Measurements from ENCODE around the gene ANKS1B.

DNA sequence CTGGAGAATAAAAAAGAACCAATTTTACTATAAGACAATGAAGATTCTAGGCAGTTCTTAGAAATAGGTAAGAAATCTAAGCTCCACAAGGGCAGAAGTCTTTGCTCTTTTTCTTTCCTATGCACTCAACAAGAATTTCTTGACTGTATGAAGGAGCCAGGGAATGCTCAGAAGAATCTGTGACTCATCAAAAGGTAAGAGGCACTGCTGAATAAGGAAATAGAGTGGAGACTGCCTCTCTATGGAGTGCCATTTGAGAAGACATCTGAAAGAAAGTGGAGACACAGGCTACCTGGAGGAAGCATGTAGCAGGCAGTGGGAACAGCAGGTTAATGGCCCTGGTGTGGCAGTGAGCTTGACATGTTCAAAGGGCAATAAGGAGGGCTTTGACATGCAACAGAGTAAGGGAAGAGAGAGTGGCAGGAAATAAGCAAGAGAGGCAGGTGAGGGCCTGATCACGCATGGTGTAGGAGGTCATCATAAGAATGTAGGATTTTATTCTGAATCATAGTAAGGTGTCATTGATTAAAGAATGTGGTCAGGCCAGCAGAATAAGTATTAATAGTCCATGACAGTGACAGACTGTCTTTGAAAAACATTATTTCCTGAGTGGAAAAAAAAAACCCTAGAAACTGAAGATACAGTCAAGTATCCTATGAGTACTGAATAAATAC lies 783.9 kb downstream of the ANKS1B start:
- TF ChIP-seq, protein P1, sequence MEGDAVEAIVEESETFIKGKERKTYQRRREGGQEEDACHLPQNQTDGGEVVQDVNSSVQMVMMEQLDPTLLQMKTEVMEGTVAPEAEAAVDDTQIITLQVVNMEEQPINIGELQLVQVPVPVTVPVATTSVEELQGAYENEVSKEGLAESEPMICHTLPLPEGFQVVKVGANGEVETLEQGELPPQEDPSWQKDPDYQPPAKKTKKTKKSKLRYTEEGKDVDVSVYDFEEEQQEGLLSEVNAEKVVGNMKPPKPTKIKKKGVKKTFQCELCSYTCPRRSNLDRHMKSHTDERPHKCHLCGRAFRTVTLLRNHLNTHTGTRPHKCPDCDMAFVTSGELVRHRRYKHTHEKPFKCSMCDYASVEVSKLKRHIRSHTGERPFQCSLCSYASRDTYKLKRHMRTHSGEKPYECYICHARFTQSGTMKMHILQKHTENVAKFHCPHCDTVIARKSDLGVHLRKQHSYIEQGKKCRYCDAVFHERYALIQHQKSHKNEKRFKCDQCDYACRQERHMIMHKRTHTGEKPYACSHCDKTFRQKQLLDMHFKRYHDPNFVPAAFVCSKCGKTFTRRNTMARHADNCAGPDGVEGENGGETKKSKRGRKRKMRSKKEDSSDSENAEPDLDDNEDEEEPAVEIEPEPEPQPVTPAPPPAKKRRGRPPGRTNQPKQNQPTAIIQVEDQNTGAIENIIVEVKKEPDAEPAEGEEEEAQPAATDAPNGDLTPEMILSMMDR (IDR thresholded peaks at IDR 0.05) = no peak
- TF ChIP-seq SP1 (CRISPR knock-in tag; conservative IDR thresholded peaks at IDR 0.05) (no peak), FOXJ3 (CRISPR knock-in tag; IDR thresholded peaks at IDR 0.05; ENCODE audit: borderline replicate concordance) (no peak), CREM (CRISPR knock-in tag; IDR thresholded peaks at IDR 0.05) (no peak), ZNF416 (CRISPR knock-in tag; IDR thresholded peaks at IDR 0.05) (no peak), NFE2L1 (CRISPR knock-in tag; IDR thresholded peaks at IDR 0.05) (no peak), JUN (CRISPR knock-in tag; IDR thresholded peaks at IDR 0.05) (no peak), ETV6 (CRISPR knock-in tag; IDR thresholded peaks at IDR 0.05) (no peak), NR2C2 (CRISPR knock-in tag; IDR thresholded peaks at IDR 0.05) (no peak), SMAD4 (CRISPR knock-in tag; IDR thresholded peaks at IDR 0.05) (no peak)
- TF ChIP-seq, protein P2, sequence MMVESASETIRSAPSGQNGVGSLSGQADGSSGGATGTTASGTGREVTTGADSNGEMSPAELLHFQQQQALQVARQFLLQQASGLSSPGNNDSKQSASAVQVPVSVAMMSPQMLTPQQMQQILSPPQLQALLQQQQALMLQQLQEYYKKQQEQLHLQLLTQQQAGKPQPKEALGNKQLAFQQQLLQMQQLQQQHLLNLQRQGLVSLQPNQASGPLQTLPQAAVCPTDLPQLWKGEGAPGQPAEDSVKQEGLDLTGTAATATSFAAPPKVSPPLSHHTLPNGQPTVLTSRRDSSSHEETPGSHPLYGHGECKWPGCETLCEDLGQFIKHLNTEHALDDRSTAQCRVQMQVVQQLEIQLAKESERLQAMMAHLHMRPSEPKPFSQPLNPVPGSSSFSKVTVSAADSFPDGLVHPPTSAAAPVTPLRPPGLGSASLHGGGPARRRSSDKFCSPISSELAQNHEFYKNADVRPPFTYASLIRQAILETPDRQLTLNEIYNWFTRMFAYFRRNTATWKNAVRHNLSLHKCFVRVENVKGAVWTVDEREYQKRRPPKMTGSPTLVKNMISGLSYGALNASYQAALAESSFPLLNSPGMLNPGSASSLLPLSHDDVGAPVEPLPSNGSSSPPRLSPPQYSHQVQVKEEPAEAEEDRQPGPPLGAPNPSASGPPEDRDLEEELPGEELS (CRISPR knock-in tag; IDR thresholded peaks at IDR 0.05) = no peak
- TF ChIP-seq, protein P3, sequence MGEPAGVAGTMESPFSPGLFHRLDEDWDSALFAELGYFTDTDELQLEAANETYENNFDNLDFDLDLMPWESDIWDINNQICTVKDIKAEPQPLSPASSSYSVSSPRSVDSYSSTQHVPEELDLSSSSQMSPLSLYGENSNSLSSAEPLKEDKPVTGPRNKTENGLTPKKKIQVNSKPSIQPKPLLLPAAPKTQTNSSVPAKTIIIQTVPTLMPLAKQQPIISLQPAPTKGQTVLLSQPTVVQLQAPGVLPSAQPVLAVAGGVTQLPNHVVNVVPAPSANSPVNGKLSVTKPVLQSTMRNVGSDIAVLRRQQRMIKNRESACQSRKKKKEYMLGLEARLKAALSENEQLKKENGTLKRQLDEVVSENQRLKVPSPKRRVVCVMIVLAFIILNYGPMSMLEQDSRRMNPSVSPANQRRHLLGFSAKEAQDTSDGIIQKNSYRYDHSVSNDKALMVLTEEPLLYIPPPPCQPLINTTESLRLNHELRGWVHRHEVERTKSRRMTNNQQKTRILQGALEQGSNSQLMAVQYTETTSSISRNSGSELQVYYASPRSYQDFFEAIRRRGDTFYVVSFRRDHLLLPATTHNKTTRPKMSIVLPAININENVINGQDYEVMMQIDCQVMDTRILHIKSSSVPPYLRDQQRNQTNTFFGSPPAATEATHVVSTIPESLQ (CRISPR knock-in tag; IDR thresholded peaks at IDR 0.05) = no peak
- TF ChIP-seq, protein P4, sequence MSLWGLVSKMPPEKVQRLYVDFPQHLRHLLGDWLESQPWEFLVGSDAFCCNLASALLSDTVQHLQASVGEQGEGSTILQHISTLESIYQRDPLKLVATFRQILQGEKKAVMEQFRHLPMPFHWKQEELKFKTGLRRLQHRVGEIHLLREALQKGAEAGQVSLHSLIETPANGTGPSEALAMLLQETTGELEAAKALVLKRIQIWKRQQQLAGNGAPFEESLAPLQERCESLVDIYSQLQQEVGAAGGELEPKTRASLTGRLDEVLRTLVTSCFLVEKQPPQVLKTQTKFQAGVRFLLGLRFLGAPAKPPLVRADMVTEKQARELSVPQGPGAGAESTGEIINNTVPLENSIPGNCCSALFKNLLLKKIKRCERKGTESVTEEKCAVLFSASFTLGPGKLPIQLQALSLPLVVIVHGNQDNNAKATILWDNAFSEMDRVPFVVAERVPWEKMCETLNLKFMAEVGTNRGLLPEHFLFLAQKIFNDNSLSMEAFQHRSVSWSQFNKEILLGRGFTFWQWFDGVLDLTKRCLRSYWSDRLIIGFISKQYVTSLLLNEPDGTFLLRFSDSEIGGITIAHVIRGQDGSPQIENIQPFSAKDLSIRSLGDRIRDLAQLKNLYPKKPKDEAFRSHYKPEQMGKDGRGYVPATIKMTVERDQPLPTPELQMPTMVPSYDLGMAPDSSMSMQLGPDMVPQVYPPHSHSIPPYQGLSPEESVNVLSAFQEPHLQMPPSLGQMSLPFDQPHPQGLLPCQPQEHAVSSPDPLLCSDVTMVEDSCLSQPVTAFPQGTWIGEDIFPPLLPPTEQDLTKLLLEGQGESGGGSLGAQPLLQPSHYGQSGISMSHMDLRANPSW (CRISPR knock-in tag; conservative IDR thresholded peaks at IDR 0.05; ENCODE audit: low read depth) = no peak
